Subcutaneous adipose tissue (tissue), 4 donors: Measurements from ENCODE around the gene EYS. TPM values are rescaled to one million over a fixed set of nuclear protein-coding genes. Genes with fewer than 3 reads are reported as not detected.

Experiments
- CTCF ChIP-seq: fragments of 450-650 bp; IDR thresholded peaks from one replicate; pipeline ENCODE4 v1.5.1; 2016; ENCODE audit warnings: low read depth, mild to moderate bottlenecking, control low read depth, antibody characterized with exemption, moderate library complexity
- total RNA-seq, 4 donors: library from RNA; depleted of rRNA; stranded (reverse); fragments of >200 nt; gene quantifications; one replicate each; pipeline ENCODE4 v1.1.0, GENCODE V29; 2016

Gene EYS
- total RNA-seq, 4 donors from 2014 or later, result 0.17 to 3.8 (median 0.82) TPM

GRCh38 chr6:64330694-64331307 is 1376.2 kb downstream of the EYS start:
- TF ChIP-seq CTCF, result no peak

- TF ChIP-seq CTCF, result no peak
Measured at GRCh38 chr6:64326939-64327338, 1380.1 kb downstream of the EYS start.

- no peak for TF ChIP-seq CTCF
Measured at GRCh38 chr6:64325093-64325492, 1381.9 kb downstream of the EYS start.

- no peak for TF ChIP-seq CTCF
Measured at GRCh38 chr6:64310214-64310613, 1396.8 kb downstream of the EYS start.

- TF ChIP-seq CTCF, result no peak
Measured at GRCh38 chr6:64301307-64302236, 1405.5 kb downstream of the EYS start.

GRCh38 chr6:64299176-64299575 is 1407.8 kb downstream of the EYS start:
- no peak for TF ChIP-seq CTCF

GRCh38 chr6:64294034-64294433 is 1413.0 kb downstream of the EYS start:
- TF ChIP-seq CTCF, result no peak
